ENCODE measurements around the gene FAM241B. TPM values are rescaled to one million over a fixed set of nuclear protein-coding genes. Genes with fewer than 3 reads are reported as not detected.

Gene FAM241B
- total RNA-seq, 6 experiments from 2014 or later: 0.20 to 0.43 (median 0.30) TPM; not detected in 2

GRCh38 chr10:69681436-69681835 is 51.4 kb downstream of the FAM241B start:
- Mint-ChIP-seq H3K4me3 (no peak overlapping the region), H3K9me3 (no peaks in the 10 kb centered on the region), H3K4me1 (ENCODE audit: low read depth) (peaks cover 21% of the 10 kb centered on the region), H3K27ac (no peak overlapping the region), H3K27me3 (ENCODE audit: insufficient read depth) (peaks cover 72% of the 10 kb centered on the region), H3K36me3 (ENCODE audit: low read depth) (no peaks in the 10 kb centered on the region)
- no peak for TF ChIP-seq CTCF (IDR thresholded peaks at IDR 0.05)
- no peak for DNase-seq

DNA sequence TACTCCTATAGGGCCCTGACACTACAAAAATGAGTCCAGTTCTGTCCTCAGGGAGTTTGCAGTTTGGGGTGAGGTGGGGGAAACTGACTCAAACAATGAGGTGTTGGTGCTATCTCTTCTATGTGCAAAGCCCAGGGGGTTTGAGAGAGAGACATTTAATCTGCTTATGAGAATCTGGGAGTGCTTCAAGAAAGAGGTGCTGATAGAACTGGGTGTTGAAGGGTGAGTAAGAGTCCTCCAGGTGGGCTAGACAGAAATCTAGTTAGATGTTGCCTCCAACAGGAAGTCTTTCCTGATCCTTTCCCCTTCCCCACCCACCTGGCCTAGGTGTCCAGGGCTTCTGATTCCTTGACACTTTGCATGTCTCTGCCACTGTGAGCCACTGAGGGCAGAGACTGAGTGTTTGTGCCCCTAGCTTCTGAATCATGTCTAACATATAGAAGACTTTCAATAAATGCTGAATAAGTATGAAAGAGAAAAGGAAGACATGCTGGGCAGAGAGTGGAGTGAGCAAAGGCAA is 53.0 kb downstream of the FAM241B start:
- Mint-ChIP-seq H3K4me1 (ENCODE audit: low read depth) (peaks cover 21% of the 10 kb centered on the region), H3K9me3 (no peaks in the 10 kb centered on the region), H3K27ac (no peak overlapping the region), H3K27me3 (ENCODE audit: insufficient read depth) (peaks cover 71% of the 10 kb centered on the region), H3K4me3 (no peak overlapping the region), H3K36me3 (ENCODE audit: low read depth) (no peaks in the 10 kb centered on the region)
- DNase-seq: no peak
- no peak for TF ChIP-seq CTCF (IDR thresholded peaks at IDR 0.05)

Other genes starting within 250 kb of the FAM241B start
- gene TACR2, start 213.3 kb upstream of the FAM241B start, total RNA-seq (2021; fragmentation: NEBNext Ultra II Directional; extraction: Animal tissue kit (Norgen Biotek cat#: 25700)): not detected
- gene TSPAN15, start 178.8 kb upstream of the FAM241B start, total RNA-seq (2021; fragmentation: NEBNext Ultra II Directional; extraction: Animal tissue kit (Norgen Biotek cat#: 25700)): 1 to 10 TPM; 1.8 to 4.0 (median 2.1) TPM
- gene NEUROG3, start 56.8 kb upstream of the FAM241B start, total RNA-seq (2021; fragmentation: NEBNext Ultra II Directional; extraction: Animal tissue kit (Norgen Biotek cat#: 25700)): not detected
- 10 to 100 TPM; 33.5 to 46.6 (median 38.1) TPM for gene COL13A1, start 171.7 kb downstream of the FAM241B start, total RNA-seq (2021; fragmentation: NEBNext Ultra II Directional; extraction: Animal tissue kit (Norgen Biotek cat#: 25700))